Caco-2 (cell line): ENCODE results near the gene SLC15A2. TPM values are rescaled to one million over a fixed set of nuclear protein-coding genes. Genes with fewer than 3 reads are reported as not detected.

Experiments used
- BruUV-seq: library from RNA; stranded (reverse); fragments of 400-500 nt; replicated peaks from 2 replicates; lab custom pipeline; 2021; lab: Mats Ljungman, UMichigan
- CTCF ChIA-PET: fragments of 300-600 bp; sonication (Branson Sonifier 250); formaldehyde crosslinking; loops from one replicate; lab custom pipeline; 2022; ENCODE audit warnings: antibody characterized with exemption; lab: Charles Lee
- POLR2A ChIA-PET: fragments of 300-600 bp; sonication (Branson Sonifier 250); formaldehyde crosslinking; loops from one replicate; lab custom pipeline; 2022; ENCODE audit warnings: antibody characterized with exemption; lab: Charles Lee
- DNase-seq, 2 experiments: peaks; one replicate each; pipeline versions ENCODE4 v3.0.0 to v3.0.0-alpha.2; 2020 to 2022
- H3K27me3 ChIP-seq: replicated peaks from 2 replicates; pipeline ENCODE4 v1.6.0; 2011; ENCODE audit warnings: low read length; ENCODE audit not compliant: control insufficient read depth, insufficient read depth
- H3K36me3 ChIP-seq: 2 replicates; pipeline ENCODE4 v1.5.1; 2011; ENCODE audit warnings: low read length; ENCODE audit not compliant: control insufficient read depth, insufficient read depth
- H3K4me1 ChIP-seq: fragments of 250-450 bp; sonication (Bioruptor Pico); 2 replicates; pipeline ENCODE4 v1.5.1; 2020; ENCODE audit warnings: mild to moderate bottlenecking
- H3K4me3 ChIP-seq: 2 replicates; pipeline ENCODE4 v1.5.1; 2011; ENCODE audit warnings: low read depth, mild to moderate bottlenecking, control low read depth, low read length
- H3K9me3 ChIP-seq: fragments of 250-450 bp; sonication (Bioruptor Pico); 2 replicates; pipeline ENCODE4 v1.5.1; 2020; ENCODE audit warnings: mild to moderate bottlenecking, moderate library complexity
- H3K27ac Mint-ChIP-seq: one replicate; pipeline ENCODE4 v1.8.0; 2022; ENCODE audit warnings: mixed read lengths; ENCODE audit not compliant: unreplicated experiment
- H3K27me3 Mint-ChIP-seq: one replicate; pipeline ENCODE4 v1.8.0; 2022; ENCODE audit warnings: mixed read lengths; ENCODE audit not compliant: insufficient read depth, unreplicated experiment
- H3K36me3 Mint-ChIP-seq: one replicate; pipeline ENCODE4 v1.8.0; 2022; ENCODE audit warnings: mild to moderate bottlenecking, mixed read lengths; ENCODE audit not compliant: insufficient read depth, unreplicated experiment
- H3K4me1 Mint-ChIP-seq: one replicate; pipeline ENCODE4 v1.8.0; 2022; ENCODE audit warnings: low read depth, mixed read lengths; ENCODE audit not compliant: unreplicated experiment
- H3K4me3 Mint-ChIP-seq: one replicate; pipeline ENCODE4 v1.8.0; 2022; ENCODE audit warnings: mild to moderate bottlenecking, moderate library complexity, mixed read lengths; ENCODE audit not compliant: unreplicated experiment
- H3K9me3 Mint-ChIP-seq: one replicate; pipeline ENCODE4 v1.8.0; 2022; ENCODE audit warnings: mixed read lengths; ENCODE audit not compliant: unreplicated experiment
- CTCF ChIP-seq, 2 experiments: fragments of 200-600 bp in 1 of 2; IDR thresholded peaks; 1 replicate in 1 of 2; 2 replicates in 1 of 2; pipeline versions ENCODE4 v1.5.1 to v1.8.0; 2011 to 2022; ENCODE audit warnings: antibody characterized with exemption in 1 of 2, control low read depth in 1 of 2, inconsistent platforms in 1 of 2, low read depth in 1 of 2, low read length in 1 of 2, mild to moderate bottlenecking in 1 of 2, moderate library complexity in 1 of 2; ENCODE audit not compliant: insufficient read depth in 1 of 2, severe bottlenecking in 1 of 2, unreplicated experiment in 1 of 2
- intact Hi-C: fragments of 100-400 bp; cut with micrococcal nuclease; formaldehyde crosslinking; loops from one replicate; pipeline ENCODE4 v1.10.0; 2022; ENCODE audit not compliant: unreplicated experiment
- total RNA-seq: library from RNA; stranded (reverse); gene quantifications from 2 replicates; pipeline ENCODE4 v1.2.3, GENCODE V29; 2022

SLC15A2 gene
- total RNA-seq, 1 experiment from 2014 or later, result 4.7 TPM

- no TSS peak for BruUV-seq
- H3K9me3 Mint-ChIP-seq, result no peaks in the 10 kb centered on the region
- no peaks in the 10 kb centered on the region for H3K9me3 ChIP-seq
- ChIA-PET CTCF (no interaction called here), POLR2A (no interaction called here)
- H3K4me3 Mint-ChIP-seq, result no peak overlapping the region
- H3K27me3 Mint-ChIP-seq, result no peaks in the 10 kb centered on the region
- H3K4me1 Mint-ChIP-seq, result no peaks in the 10 kb centered on the region
- no peak for TF ChIP-seq CTCF (IDR thresholded peaks at IDR 0.05; ENCODE audit: insufficient read depth in 1 of 2, low read depth in 1 of 2, low read length in 1 of 2, severe bottlenecking in 1 of 2, unreplicated experiment in 1 of 2)
- DNase-seq, result no peak
- intact Hi-C loops, result no loop called here
- H3K27me3 ChIP-seq, result no peaks in the 10 kb centered on the region
- H3K27ac Mint-ChIP-seq, result no peak overlapping the region
- no peaks in the 10 kb centered on the region for H3K36me3 Mint-ChIP-seq
- no peak overlapping the region for H3K4me3 ChIP-seq
- H3K36me3 ChIP-seq, result no peaks in the 10 kb centered on the region
- peaks cover 5% of the 10 kb centered on the region; the same call in 1 of the 2 replicates for H3K4me1 ChIP-seq
These were observed 57.2 kb downstream of the SLC15A2 start for GRCh38 chr3:121951291-121951919.

GRCh38 chr3:121956363-121956762, 62.2 kb downstream of the SLC15A2 start:
- Mint-ChIP-seq H3K27me3 (no peaks in the 10 kb centered on the region), H3K4me1 (no peaks in the 10 kb centered on the region), H3K9me3 (no peaks in the 10 kb centered on the region), H3K27ac (no peak overlapping the region), H3K36me3 (no peaks in the 10 kb centered on the region), H3K4me3 (no peak overlapping the region)
- no peak overlapping the region for H3K4me3 ChIP-seq
- no peak for DNase-seq
- H3K4me1 ChIP-seq, result peaks cover 1% of the 10 kb centered on the region; the same call in 1 of the 2 replicates
- CTCF ChIA-PET, result no interaction called here
- no peaks in the 10 kb centered on the region for H3K27me3 ChIP-seq
- no peak for TF ChIP-seq CTCF (IDR thresholded peaks at IDR 0.05; ENCODE audit: insufficient read depth in 1 of 2, low read depth in 1 of 2, low read length in 1 of 2, severe bottlenecking in 1 of 2, unreplicated experiment in 1 of 2)
- intact Hi-C loops, result no loop called here
- no peaks in the 10 kb centered on the region for H3K36me3 ChIP-seq
- H3K9me3 ChIP-seq, result no peaks in the 10 kb centered on the region
- POLR2A ChIA-PET, result no interaction called here
- no TSS peak for BruUV-seq

- no TSS peak for BruUV-seq
- POLR2A ChIA-PET, result no interaction called here
- H3K9me3 ChIP-seq, result no peaks in the 10 kb centered on the region
- no peak for TF ChIP-seq CTCF (IDR thresholded peaks at IDR 0.05; ENCODE audit: insufficient read depth in 1 of 2, low read depth in 1 of 2, low read length in 1 of 2, severe bottlenecking in 1 of 2, unreplicated experiment in 1 of 2)
- no peaks in the 10 kb centered on the region for H3K9me3 Mint-ChIP-seq
- no peak overlapping the region for H3K4me3 ChIP-seq
- no peaks in the 10 kb centered on the region for H3K36me3 Mint-ChIP-seq
- H3K27ac Mint-ChIP-seq, result no peak overlapping the region
- no peak for DNase-seq
- H3K27me3 ChIP-seq, result no peaks in the 10 kb centered on the region
- H3K4me1 ChIP-seq, result no peaks in the 10 kb centered on the region
- H3K4me3 Mint-ChIP-seq, result no peak overlapping the region
- no peaks in the 10 kb centered on the region for H3K27me3 Mint-ChIP-seq
- intact Hi-C loops, result no loop called here
- no peaks in the 10 kb centered on the region for H3K4me1 Mint-ChIP-seq
- CTCF ChIA-PET, result no interaction called here
- no peaks in the 10 kb centered on the region for H3K36me3 ChIP-seq
These were observed 63.6 kb downstream of the SLC15A2 start for GRCh38 chr3:121957674-121958415.
